Measurements from ENCODE around the gene DRD3. TPM values are rescaled to one million over a fixed set of nuclear protein-coding genes. Genes with fewer than 3 reads are reported as not detected.

The DRD3 gene
- total RNA-seq, 1 donor from 2014 or later: not detected

- no peak overlapping the region for H3K9ac ChIP-seq (ENCODE audit: low read length)
- no peaks in the 10 kb centered on the region for H3K9me3 ChIP-seq (ENCODE audit: insufficient read depth, low read depth, low read length)
- H3K36me3 ChIP-seq (ENCODE audit: insufficient read depth, low read length): no peaks in the 10 kb centered on the region
- Mint-ChIP-seq H3K36me3 (ENCODE audit: low read depth, unreplicated experiment) (no peaks in the 10 kb centered on the region), H3K27me3 (ENCODE audit: low read depth, unreplicated experiment) (no peaks in the 10 kb centered on the region), H3K4me3 (ENCODE audit: unreplicated experiment) (no peak overlapping the region), H3K27ac (ENCODE audit: unreplicated experiment) (no peak overlapping the region), H3K4me1 (ENCODE audit: low read depth, unreplicated experiment) (peaks cover 5% of the 10 kb centered on the region), H3K9me3 (ENCODE audit: unreplicated experiment) (no peaks in the 10 kb centered on the region)
- peaks cover 3% of the 10 kb centered on the region for H3K27me3 ChIP-seq (ENCODE audit: insufficient read depth, low read length)
- H2AFZ ChIP-seq (ENCODE audit: low read depth, low read length): no peak overlapping the region
- DNase-seq (ENCODE audit: low read depth): peak; percentile 49
- H3K4me3 ChIP-seq (ENCODE audit: insufficient read depth, low read depth, low read length): no peak overlapping the region
- peaks cover 3% of the 10 kb centered on the region for H3K4me1 ChIP-seq (ENCODE audit: insufficient read depth, low read length)
- FAIRE-seq: no peak
- H3K4me2 ChIP-seq (ENCODE audit: low read length): no peak overlapping the region
- no peaks in the 10 kb centered on the region for H4K20me1 ChIP-seq (ENCODE audit: insufficient read depth, low read length)
- H3K27ac ChIP-seq (ENCODE audit: low read depth, low read length): no peak overlapping the region
- TF ChIP-seq CTCF (IDR thresholded peaks at IDR 0.05; ENCODE audit: insufficient read depth, low read depth, low read length) (no peak), EZH2 (IDR thresholded peaks at IDR 0.05; ENCODE audit: insufficient read depth, low read length) (no peak)
- no peaks in the 10 kb centered on the region for H3K79me2 ChIP-seq (ENCODE audit: insufficient read depth, low read length)
These were observed 13.3 kb upstream of the DRD3 start for GRCh38 chr3:114192136-114192535.

- TF ChIP-seq CTCF (IDR thresholded peaks at IDR 0.05; ENCODE audit: insufficient read depth, low read depth, low read length) (no peak), EZH2 (IDR thresholded peaks at IDR 0.05; ENCODE audit: insufficient read depth, low read length) (no peak)
- Mint-ChIP-seq H3K36me3 (ENCODE audit: low read depth, unreplicated experiment) (no peaks in the 10 kb centered on the region), H3K27me3 (ENCODE audit: low read depth, unreplicated experiment) (no peaks in the 10 kb centered on the region), H3K4me3 (ENCODE audit: unreplicated experiment) (no peak overlapping the region), H3K9me3 (ENCODE audit: unreplicated experiment) (peaks cover 5% of the 10 kb centered on the region), H3K4me1 (ENCODE audit: low read depth, unreplicated experiment) (no peaks in the 10 kb centered on the region), H3K27ac (ENCODE audit: unreplicated experiment) (no peak overlapping the region)
- Histone ChIP-seq H3K4me2 (ENCODE audit: low read length) (no peak overlapping the region), H3K4me1 (ENCODE audit: insufficient read depth, low read length) (no peaks in the 10 kb centered on the region), H2AFZ (ENCODE audit: low read depth, low read length) (no peak overlapping the region), H3K36me3 (ENCODE audit: insufficient read depth, low read length) (no peaks in the 10 kb centered on the region), H4K20me1 (ENCODE audit: insufficient read depth, low read length) (no peaks in the 10 kb centered on the region), H3K9ac (ENCODE audit: low read length) (no peak overlapping the region), H3K9me3 (ENCODE audit: insufficient read depth, low read depth, low read length) (no peaks in the 10 kb centered on the region), H3K4me3 (ENCODE audit: insufficient read depth, low read depth, low read length) (no peak overlapping the region), H3K27ac (ENCODE audit: low read depth, low read length) (no peak overlapping the region), H3K27me3 (ENCODE audit: insufficient read depth, low read length) (peaks cover 8% of the 10 kb centered on the region), H3K79me2 (ENCODE audit: insufficient read depth, low read length) (no peaks in the 10 kb centered on the region)
- FAIRE-seq: no peak
- peak; percentile 27 for DNase-seq (ENCODE audit: low read depth)
These were observed 7.6 kb upstream of the DRD3 start for GRCh38 chr3:114186501-114186900.

DNA sequence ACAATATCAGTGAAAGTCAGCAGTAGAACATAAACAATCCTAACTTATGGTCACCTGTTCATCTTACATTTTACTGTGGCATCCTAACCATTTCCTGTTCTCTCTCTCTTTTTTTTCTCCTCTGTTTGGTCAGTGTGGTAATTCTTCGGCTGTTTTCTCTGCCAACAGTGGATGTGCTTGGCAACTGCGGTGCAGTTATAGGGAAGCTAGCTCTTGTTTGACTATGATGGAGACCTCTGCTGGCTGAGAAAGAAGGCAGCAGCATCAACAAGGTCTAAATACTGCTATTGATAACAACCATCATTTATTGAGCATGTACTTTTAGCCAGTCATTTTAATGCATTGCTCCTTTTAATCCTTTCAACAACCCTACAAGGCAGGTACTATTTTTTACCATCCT lies 723 bp upstream of the DRD3 start:
- Mint-ChIP-seq H3K9me3 (ENCODE audit: unreplicated experiment) (no peaks in the 10 kb centered on the region), H3K4me1 (ENCODE audit: low read depth, unreplicated experiment) (no peaks in the 10 kb centered on the region), H3K4me3 (ENCODE audit: unreplicated experiment) (no peak overlapping the region), H3K27ac (ENCODE audit: unreplicated experiment) (no peak overlapping the region), H3K27me3 (ENCODE audit: low read depth, unreplicated experiment) (peaks cover 2% of the 10 kb centered on the region), H3K36me3 (ENCODE audit: low read depth, unreplicated experiment) (no peaks in the 10 kb centered on the region)
- no peaks in the 10 kb centered on the region for H3K79me2 ChIP-seq (ENCODE audit: insufficient read depth, low read length)
- no peak overlapping the region for H3K4me3 ChIP-seq (ENCODE audit: insufficient read depth, low read depth, low read length)
- H3K9me3 ChIP-seq (ENCODE audit: insufficient read depth, low read depth, low read length): no peaks in the 10 kb centered on the region
- no peak for TF ChIP-seq EZH2 (IDR thresholded peaks at IDR 0.05; ENCODE audit: insufficient read depth, low read length)
- peak; percentile 27 for TF ChIP-seq CTCF (IDR thresholded peaks at IDR 0.05; ENCODE audit: insufficient read depth, low read depth, low read length)
- FAIRE-seq (no peak), DNase-seq (ENCODE audit: low read depth) (peak; percentile 27)
- no peaks in the 10 kb centered on the region for H3K36me3 ChIP-seq (ENCODE audit: insufficient read depth, low read length)
- H3K4me2 ChIP-seq (ENCODE audit: low read length): no peak overlapping the region
- H3K27me3 ChIP-seq (ENCODE audit: insufficient read depth, low read length): peaks cover 16% of the 10 kb centered on the region
- H3K4me1 ChIP-seq (ENCODE audit: insufficient read depth, low read length): no peaks in the 10 kb centered on the region
- H4K20me1 ChIP-seq (ENCODE audit: insufficient read depth, low read length): no peaks in the 10 kb centered on the region
- H3K9ac ChIP-seq (ENCODE audit: low read length): no peak overlapping the region
- H3K27ac ChIP-seq (ENCODE audit: low read depth, low read length): no peak overlapping the region
- no peak overlapping the region for H2AFZ ChIP-seq (ENCODE audit: low read depth, low read length)

Measured in astrocyte (in vitro differentiated cells and primary cell).